ENCODE measurements around the gene TMEM187. TPM values are rescaled to one million over a fixed set of nuclear protein-coding genes. Genes with fewer than 3 reads are reported as not detected.

Gene TMEM187
- total RNA-seq, 4 donors from 2014 or later, result 3.8 to 10.7 (median 8.7) TPM

DNA sequence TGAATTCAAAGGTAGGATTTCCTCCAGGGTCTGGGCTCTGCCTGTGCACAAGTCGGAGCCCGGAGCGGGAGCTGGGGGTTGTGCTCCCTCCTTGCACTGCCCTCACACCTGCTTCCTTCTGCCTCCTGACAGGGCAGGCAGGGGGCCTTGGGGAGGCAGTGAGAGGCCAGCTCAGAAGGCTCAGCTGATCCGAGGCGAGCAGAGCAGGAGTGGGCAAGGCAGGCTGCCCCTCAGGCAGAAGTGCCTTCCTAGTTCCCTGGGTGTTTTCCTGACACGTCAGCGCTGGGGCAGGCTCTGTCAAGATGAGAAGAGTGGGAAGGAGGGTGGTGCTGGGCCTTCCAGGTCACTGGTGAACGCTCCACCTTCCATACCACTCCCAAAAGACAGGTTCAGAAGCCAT is 52.7 kb downstream of the TMEM187 start:
- Histone ChIP-seq H3K4me1 (peaks cover 5 to 35% of the 10 kb centered on the region in 2 donors), H3K36me3 (peaks cover under 1 to 5% of the 10 kb centered on the region in 2 donors), H3K9me3 (no peaks in the 10 kb centered on the region), H3K27ac (peak overlapping the region in 2 of 3 donors; percentile 17 to 25), H3K27me3 (no peaks in the 10 kb centered on the region), H3K4me3 (replicated peaks in 1 of 3) (no peak overlapping the region)
- intact Hi-C loops (cut with DNase I), result no loop called here
- TF ChIP-seq POLR2A (IDR thresholded peaks at IDR 0.05), result no peak
- TF ChIP-seq, protein P1, sequence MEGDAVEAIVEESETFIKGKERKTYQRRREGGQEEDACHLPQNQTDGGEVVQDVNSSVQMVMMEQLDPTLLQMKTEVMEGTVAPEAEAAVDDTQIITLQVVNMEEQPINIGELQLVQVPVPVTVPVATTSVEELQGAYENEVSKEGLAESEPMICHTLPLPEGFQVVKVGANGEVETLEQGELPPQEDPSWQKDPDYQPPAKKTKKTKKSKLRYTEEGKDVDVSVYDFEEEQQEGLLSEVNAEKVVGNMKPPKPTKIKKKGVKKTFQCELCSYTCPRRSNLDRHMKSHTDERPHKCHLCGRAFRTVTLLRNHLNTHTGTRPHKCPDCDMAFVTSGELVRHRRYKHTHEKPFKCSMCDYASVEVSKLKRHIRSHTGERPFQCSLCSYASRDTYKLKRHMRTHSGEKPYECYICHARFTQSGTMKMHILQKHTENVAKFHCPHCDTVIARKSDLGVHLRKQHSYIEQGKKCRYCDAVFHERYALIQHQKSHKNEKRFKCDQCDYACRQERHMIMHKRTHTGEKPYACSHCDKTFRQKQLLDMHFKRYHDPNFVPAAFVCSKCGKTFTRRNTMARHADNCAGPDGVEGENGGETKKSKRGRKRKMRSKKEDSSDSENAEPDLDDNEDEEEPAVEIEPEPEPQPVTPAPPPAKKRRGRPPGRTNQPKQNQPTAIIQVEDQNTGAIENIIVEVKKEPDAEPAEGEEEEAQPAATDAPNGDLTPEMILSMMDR (IDR thresholded peaks at IDR 0.05), result no peak
- DNase-seq, result peak; percentile 39
- 66% methylated on average over 5 to 7 of the region's 8 CpGs for WGBS, 2 donors

GRCh38 chrX:154026136-154027021 is 53.8 kb downstream of the TMEM187 start:
- Histone ChIP-seq H3K9me3 (no peaks in the 10 kb centered on the region), H3K27ac (peak overlapping the region in 1 of 3 donors; percentile 18), H3K4me1 (peaks cover 5 to 26% of the 10 kb centered on the region in 2 donors), H3K4me3 (replicated peaks in 1 of 3) (no peak overlapping the region), H3K27me3 (no peaks in the 10 kb centered on the region), H3K36me3 (peaks cover 10 to 14% of the 10 kb centered on the region in 2 donors)
- no peak for DNase-seq
- TF ChIP-seq POLR2A (IDR thresholded peaks at IDR 0.05), result no peak
- TF ChIP-seq, protein P1 (IDR thresholded peaks at IDR 0.05), result no peak
- 67 to 90% methylated on average over 4 to 19 of the region's 21 CpGs for WGBS, 2 donors
- intact Hi-C loops (cut with DNase I), result no loop called here

DNA sequence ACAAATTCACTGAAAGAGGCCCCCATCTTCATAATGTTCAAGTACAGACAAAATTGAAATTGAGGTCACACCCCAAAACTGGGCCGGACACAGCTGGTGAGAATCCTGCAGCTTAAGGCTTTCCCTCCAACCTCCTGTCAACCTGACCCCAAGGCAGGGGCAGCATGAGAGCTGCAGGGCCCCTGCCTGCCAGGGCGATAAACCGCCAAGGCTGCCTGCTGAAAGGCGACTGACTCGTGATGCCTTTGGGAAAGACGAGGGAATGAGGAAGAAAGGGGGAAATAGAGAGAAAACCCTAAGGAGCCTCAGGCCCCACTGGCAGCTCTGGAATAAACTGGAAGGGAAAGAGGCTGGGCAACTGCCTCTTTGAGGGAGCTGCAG is 54.5 kb downstream of the TMEM187 start:
- Histone ChIP-seq H3K36me3 (peaks cover 10 to 14% of the 10 kb centered on the region in 2 donors), H3K4me3 (replicated peaks in 1 of 3) (no peak overlapping the region), H3K9me3 (no peaks in the 10 kb centered on the region), H3K27ac (no peak overlapping the region), H3K27me3 (no peaks in the 10 kb centered on the region), H3K4me1 (peaks cover 8 to 32% of the 10 kb centered on the region in 2 donors)
- WGBS, 2 donors, result 70 to 87% methylated on average over 4 to 5 of the region's 6 CpGs
- intact Hi-C loops (cut with DNase I), result no loop called here
- DNase-seq, result no peak
- no peak for TF ChIP-seq POLR2A (IDR thresholded peaks at IDR 0.05)
- TF ChIP-seq, protein P1 (IDR thresholded peaks at IDR 0.05), result no peak

DNA sequence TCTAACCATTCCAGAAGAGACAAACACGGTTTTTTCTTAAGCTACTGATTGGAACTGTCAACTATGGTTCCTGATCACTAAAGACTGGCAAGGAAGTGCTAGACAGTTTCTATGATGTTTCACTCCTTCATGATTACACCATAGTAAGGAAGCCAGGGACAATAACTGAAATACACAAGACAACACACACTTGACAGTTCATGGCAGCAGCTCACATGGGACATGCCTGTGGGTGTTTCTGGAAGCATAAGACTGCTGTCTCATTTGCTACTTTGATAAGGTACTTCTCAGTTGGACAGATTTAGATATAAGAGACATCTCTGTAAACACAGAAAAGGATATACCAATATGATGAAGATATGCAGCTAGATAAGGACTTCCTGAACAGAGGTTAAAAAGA is 55.4 kb downstream of the TMEM187 start:
- Histone ChIP-seq H3K27me3 (no peaks in the 10 kb centered on the region), H3K36me3 (peaks cover 10 to 14% of the 10 kb centered on the region in 2 donors), H3K27ac (no peak overlapping the region), H3K9me3 (no peaks in the 10 kb centered on the region), H3K4me1 (peaks cover 7 to 41% of the 10 kb centered on the region in 2 donors), H3K4me3 (replicated peaks in 1 of 3) (no peak overlapping the region)
- no peak for TF ChIP-seq POLR2A (IDR thresholded peaks at IDR 0.05)
- TF ChIP-seq, protein P1 (IDR thresholded peaks at IDR 0.05), result no peak
- intact Hi-C loops (cut with DNase I), result no loop called here
- no peak for DNase-seq
- 75 to 86% methylated on average over 1 of the region's 1 CpG for WGBS, 2 donors

Data from thyroid gland (tissue), 4 donors.